Measurements from ENCODE around the gene KCNC3. TPM values are rescaled to one million over a fixed set of nuclear protein-coding genes. Genes with fewer than 3 reads are reported as not detected.
A peak's percentile ranks its signal among the peaks of the same experiment; 100 is the strongest.

Gene KCNC3
- polyA plus RNA-seq, 2 of the 4 experiments (the other 2 are of a cell fraction): 0.17 to 1.4 TPM

DNA sequence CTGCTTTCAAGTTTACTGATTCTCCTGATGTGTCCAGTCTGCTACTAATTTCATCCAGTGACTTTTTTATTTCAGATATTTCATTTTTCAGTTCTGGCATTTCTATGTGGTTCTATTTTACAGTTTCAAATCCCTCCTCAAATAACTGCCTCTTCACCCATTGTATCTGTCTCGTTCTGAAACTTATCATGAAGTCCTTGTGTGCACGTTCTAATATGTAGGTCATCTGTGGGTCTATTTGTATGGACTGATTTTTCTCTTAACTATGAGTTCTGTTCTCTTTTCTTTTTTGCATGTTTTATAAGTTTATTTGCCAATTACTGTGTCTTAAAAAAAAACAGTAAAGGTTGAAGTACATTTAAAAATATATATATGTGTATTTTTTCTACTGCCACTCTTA is 43.3 kb downstream of the KCNC3 start:
- Histone ChIP-seq H3K4me3 (no peak overlapping the region), H3K27ac (no peak overlapping the region), H3K4me2 (no peak overlapping the region), H3K9me3 (peaks cover 40% of the 10 kb centered on the region), H3K4me1 (no peaks in the 10 kb centered on the region)
- TF ChIP-seq NR3C1 (IDR thresholded peaks at IDR 0.05) (no peak), POLR2AphosphoS2 (conservative IDR thresholded peaks at IDR 0.05; ENCODE audit: low read length) (no peak), ZC3H11A (IDR thresholded peaks at IDR 0.05) (no peak), HEYL (CRISPR knock-in tag; IDR thresholded peaks at IDR 0.05) (no peak), MYC (IDR thresholded peaks at IDR 0.05; ENCODE audit: borderline replicate concordance, low read length) (no peak), CEBPB (IDR thresholded peaks at IDR 0.05) (no peak), CHD4 (IDR thresholded peaks at IDR 0.05; ENCODE audit: borderline replicate concordance) (no peak), SREBF2 (IDR thresholded peaks at IDR 0.05) (no peak), FOXS1 (CRISPR knock-in tag; IDR thresholded peaks at IDR 0.05) (no peak), RNF2 (IDR thresholded peaks at IDR 0.05; ENCODE audit: borderline replicate concordance, low read depth) (no peak), TFCP2L1 (CRISPR knock-in tag; IDR thresholded peaks at IDR 0.05) (no peak), BHLHE40 (IDR thresholded peaks at IDR 0.05; ENCODE audit: low read depth, low read length) (no peak), HOXA7 (CRISPR knock-in tag; IDR thresholded peaks at IDR 0.05) (no peak), MAZ (IDR thresholded peaks at IDR 0.05; ENCODE audit: borderline replicate concordance, low read depth, low read length) (no peak), HOXB5 (CRISPR knock-in tag; IDR thresholded peaks at IDR 0.05) (no peak), HOXB13 (CRISPR knock-in tag; IDR thresholded peaks at IDR 0.05; ENCODE audit: low read depth) (no peak)
- TF ChIP-seq, protein P1, sequence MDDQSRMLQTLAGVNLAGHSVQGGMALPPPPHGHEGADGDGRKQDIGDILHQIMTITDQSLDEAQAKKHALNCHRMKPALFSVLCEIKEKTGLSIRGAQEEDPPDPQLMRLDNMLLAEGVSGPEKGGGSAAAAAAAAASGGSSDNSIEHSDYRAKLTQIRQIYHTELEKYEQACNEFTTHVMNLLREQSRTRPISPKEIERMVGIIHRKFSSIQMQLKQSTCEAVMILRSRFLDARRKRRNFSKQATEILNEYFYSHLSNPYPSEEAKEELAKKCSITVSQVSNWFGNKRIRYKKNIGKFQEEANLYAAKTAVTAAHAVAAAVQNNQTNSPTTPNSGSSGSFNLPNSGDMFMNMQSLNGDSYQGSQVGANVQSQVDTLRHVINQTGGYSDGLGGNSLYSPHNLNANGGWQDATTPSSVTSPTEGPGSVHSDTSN (IDR thresholded peaks at IDR 0.05): no peak
- TF ChIP-seq, protein P2, sequence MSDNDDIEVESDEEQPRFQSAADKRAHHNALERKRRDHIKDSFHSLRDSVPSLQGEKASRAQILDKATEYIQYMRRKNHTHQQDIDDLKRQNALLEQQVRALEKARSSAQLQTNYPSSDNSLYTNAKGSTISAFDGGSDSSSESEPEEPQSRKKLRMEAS (IDR thresholded peaks at IDR 0.05): no peak
- DNase-seq (ENCODE audit: low read depth in 1 of 2, low spot score in 1 of 2) (no peak), FAIRE-seq (peak; percentile 83), ATAC-seq (no peak)
- ChIA-PET POLR2A (no interaction called here), CTCF (interaction anchor here (1.1 kb wide), 1 partner anchor 16 kb away, joined by 3 read pairs; no protein-coding TSS in a partner anchor)
- WGBS (ENCODE audit: missing lambda C conversion rate): 48% methylated on average over 2 of the region's 2 CpGs

DNA sequence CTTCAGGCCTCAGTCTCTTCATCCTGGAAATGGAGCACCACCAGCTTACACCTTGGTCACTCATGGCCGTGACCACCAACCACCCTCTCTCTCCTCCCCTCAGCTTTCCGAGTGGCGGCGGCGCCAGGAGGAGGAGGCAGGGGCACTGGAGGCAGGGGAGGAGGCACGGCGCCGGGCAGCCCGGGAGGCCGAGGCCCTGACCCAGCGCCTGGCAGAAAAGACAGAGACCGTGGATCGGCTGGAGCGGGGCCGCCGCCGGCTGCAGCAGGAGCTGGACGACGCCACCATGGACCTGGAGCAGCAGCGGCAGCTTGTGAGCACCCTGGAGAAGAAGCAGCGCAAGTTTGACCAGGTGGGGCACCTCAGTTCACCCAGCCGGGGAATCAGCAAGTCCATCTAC is 47.7 kb downstream of the KCNC3 start:
- Histone ChIP-seq H3K9me3 (peaks cover 21% of the 10 kb centered on the region), H3K4me2 (no peak overlapping the region), H3K4me1 (no peaks in the 10 kb centered on the region), H3K4me3 (no peak overlapping the region), H3K27ac (no peak overlapping the region)
- CTCF ChIA-PET: interaction anchor here (0.8 to 2.4 kb wide), 3 partner anchors 22 to 134 kb away, joined by 3 to 9 read pairs (median 4); no protein-coding TSS in a partner anchor
- TF ChIP-seq FOSL2 (IDR thresholded peaks at IDR 0.05) (no peak), FOSL2 (CRISPR knock-in tag; IDR thresholded peaks at IDR 0.05) (no peak), MYC (IDR thresholded peaks at IDR 0.05; ENCODE audit: borderline replicate concordance, low read length) (no peak), CBX2 (IDR thresholded peaks at IDR 0.05; ENCODE audit: borderline replicate concordance, low read depth) (no peak), CHD2 (IDR thresholded peaks at IDR 0.05; ENCODE audit: low read length, partially characterized antibody) (no peak), TFCP2L1 (CRISPR knock-in tag; IDR thresholded peaks at IDR 0.05) (no peak), MAFK (IDR thresholded peaks at IDR 0.05; ENCODE audit: partially characterized antibody) (no peak)
- TF ChIP-seq, protein P3, sequence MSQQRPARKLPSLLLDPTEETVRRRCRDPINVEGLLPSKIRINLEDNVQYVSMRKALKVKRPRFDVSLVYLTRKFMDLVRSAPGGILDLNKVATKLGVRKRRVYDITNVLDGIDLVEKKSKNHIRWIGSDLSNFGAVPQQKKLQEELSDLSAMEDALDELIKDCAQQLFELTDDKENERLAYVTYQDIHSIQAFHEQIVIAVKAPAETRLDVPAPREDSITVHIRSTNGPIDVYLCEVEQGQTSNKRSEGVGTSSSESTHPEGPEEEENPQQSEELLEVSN (IDR thresholded peaks at IDR 0.05; ENCODE audit: borderline replicate concordance, low read depth): no peak
- TF ChIP-seq, protein P4, sequence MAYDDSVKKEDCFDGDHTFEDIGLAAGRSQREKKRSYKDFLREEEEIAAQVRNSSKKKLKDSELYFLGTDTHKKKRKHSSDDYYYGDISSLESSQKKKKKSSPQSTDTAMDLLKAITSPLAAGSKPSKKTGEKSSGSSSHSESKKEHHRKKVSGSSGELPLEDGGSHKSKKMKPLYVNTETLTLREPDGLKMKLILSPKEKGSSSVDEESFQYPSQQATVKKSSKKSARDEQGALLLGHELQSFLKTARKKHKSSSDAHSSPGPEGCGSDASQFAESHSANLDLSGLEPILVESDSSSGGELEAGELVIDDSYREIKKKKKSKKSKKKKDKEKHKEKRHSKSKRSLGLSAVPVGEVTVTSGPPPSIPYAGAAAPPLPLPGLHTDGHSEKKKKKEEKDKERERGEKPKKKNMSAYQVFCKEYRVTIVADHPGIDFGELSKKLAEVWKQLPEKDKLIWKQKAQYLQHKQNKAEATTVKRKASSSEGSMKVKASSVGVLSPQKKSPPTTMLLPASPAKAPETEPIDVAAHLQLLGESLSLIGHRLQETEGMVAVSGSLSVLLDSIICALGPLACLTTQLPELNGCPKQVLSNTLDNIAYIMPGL (CRISPR knock-in tag; IDR thresholded peaks at IDR 0.05; ENCODE audit: borderline replicate concordance): no peak
- DNase-seq (ENCODE audit: low read depth in 1 of 2, low spot score in 1 of 2) (no peak), ATAC-seq (no peak), FAIRE-seq (no peak)
- WGBS (ENCODE audit: missing lambda C conversion rate): 90% methylated on average over 22 of the region's 22 CpGs
- POLR2A ChIA-PET: no interaction called here

Measured in A549 (cell line).